NOMO-1 treated with DMSO at 0.1 percent for 48 hours (cell line): ENCODE results near the gene CDK14.
A peak's percentile ranks its signal among the peaks of the same experiment; 100 is the strongest.
"Not testable (repeated sequence)": the region's sequence is repeated elsewhere in the genome, so short reads cannot be mapped to it uniquely, and the experiment has no call there.

Experiments used
- DNase-seq: peaks from one replicate; lab custom pipeline; 2025; ENCODE audit not compliant: unreplicated experiment; lab: John Stamatoyannopoulos, UW

CDK14 gene

GRCh38 chr7:90777465-90777864, 181.3 kb downstream of the CDK14 start:
- no peak for DNase-seq

- DNase-seq, result no peak
Measured at GRCh38 chr7:90777886-90778285, 181.8 kb downstream of the CDK14 start.

GRCh38 chr7:90788052-90788451, 191.9 kb downstream of the CDK14 start:
- no peak for DNase-seq

- no peak for DNase-seq
Measured at GRCh38 chr7:90789736-90790306, 193.7 kb downstream of the CDK14 start.

- no peak for DNase-seq
Measured at GRCh38 chr7:90791596-90791995, 195.5 kb downstream of the CDK14 start.

GRCh38 chr7:90792301-90792700, 196.2 kb downstream of the CDK14 start:
- DNase-seq, result no peak

GRCh38 chr7:90794234-90794633, 198.1 kb downstream of the CDK14 start:
- not testable (repeated sequence) for DNase-seq

- no peak for DNase-seq
Measured at GRCh38 chr7:90797596-90797995, 201.5 kb downstream of the CDK14 start.

GRCh38 chr7:90804370-90804769, 208.2 kb downstream of the CDK14 start:
- no peak for DNase-seq

- DNase-seq, result not testable (repeated sequence)
Measured at GRCh38 chr7:90815552-90815951, 219.4 kb downstream of the CDK14 start.

GRCh38 chr7:90816511-90817142, 220.5 kb downstream of the CDK14 start:
- peak; percentile 92 for DNase-seq

GRCh38 chr7:90817151-90817550, 221.0 kb downstream of the CDK14 start:
- DNase-seq, result no peak

GRCh38 chr7:90817846-90818245, 221.7 kb downstream of the CDK14 start:
- DNase-seq, result no peak

GRCh38 chr7:90818341-90818740, 222.2 kb downstream of the CDK14 start:
- DNase-seq, result no peak

GRCh38 chr7:90821961-90822620, 226.0 kb downstream of the CDK14 start:
- no peak for DNase-seq

- no peak for DNase-seq
Measured at GRCh38 chr7:90824386-90825307, 228.5 kb downstream of the CDK14 start.

GRCh38 chr7:90825779-90826178, 229.7 kb downstream of the CDK14 start:
- no peak for DNase-seq

GRCh38 chr7:90828601-90829000, 232.5 kb downstream of the CDK14 start:
- no peak for DNase-seq

- DNase-seq, result no peak
Measured at GRCh38 chr7:90830308-90830707, 234.2 kb downstream of the CDK14 start.

GRCh38 chr7:90832726-90833125, 236.6 kb downstream of the CDK14 start:
- DNase-seq, result no peak

GRCh38 chr7:90833443-90833842, 237.3 kb downstream of the CDK14 start:
- DNase-seq, result no peak
